Skeletal muscle satellite cell (primary cell): Measurements from ENCODE around the gene PCDH11Y. TPM values are rescaled to one million over a fixed set of nuclear protein-coding genes. Genes with fewer than 3 reads are reported as not detected.
"Not testable (repeated sequence)": the region's sequence is repeated elsewhere in the genome, so short reads cannot be mapped to it uniquely, and the experiment has no call there.

ENCODE experiments used
- H3K27me3 ChIP-seq: 2 replicates; pipeline ENCODE4 v1.7.0; 2013; ENCODE audit warnings: low read length; ENCODE audit not compliant: control insufficient read depth, insufficient read depth
- H3K36me3 ChIP-seq: 2 replicates; pipeline ENCODE4 v1.7.0; 2013; ENCODE audit warnings: mild to moderate bottlenecking, control low read depth, low read length; ENCODE audit not compliant: insufficient read depth
- H3K4me1 ChIP-seq: 2 replicates; pipeline ENCODE4 v1.7.0; 2013; ENCODE audit warnings: low read length; ENCODE audit not compliant: control insufficient read depth, insufficient read depth
- H3K4me2 ChIP-seq: 2 replicates; pipeline ENCODE4 v1.7.0; 2013; ENCODE audit warnings: mild to moderate bottlenecking, low read length
- H3K4me3 ChIP-seq: 2 replicates; pipeline ENCODE4 v1.7.0; 2013; ENCODE audit warnings: low read length
- H3K9ac ChIP-seq: 2 replicates; pipeline ENCODE4 v1.7.0; 2013; ENCODE audit warnings: mild to moderate bottlenecking, low read depth, low read length, moderate library complexity
- H3K9me3 ChIP-seq: replicated peaks from 2 replicates; pipeline ENCODE4 v1.7.0; 2013; ENCODE audit warnings: mild to moderate bottlenecking, control low read depth, low read length
- total RNA-seq: library from RNA; depleted of rRNA; stranded (reverse); fragments of >200 nt; gene quantifications from 2 replicates; pipeline ENCODE4 v1.2.3, GENCODE V29; 2012; rRNA removed

The PCDH11Y gene, protein sequence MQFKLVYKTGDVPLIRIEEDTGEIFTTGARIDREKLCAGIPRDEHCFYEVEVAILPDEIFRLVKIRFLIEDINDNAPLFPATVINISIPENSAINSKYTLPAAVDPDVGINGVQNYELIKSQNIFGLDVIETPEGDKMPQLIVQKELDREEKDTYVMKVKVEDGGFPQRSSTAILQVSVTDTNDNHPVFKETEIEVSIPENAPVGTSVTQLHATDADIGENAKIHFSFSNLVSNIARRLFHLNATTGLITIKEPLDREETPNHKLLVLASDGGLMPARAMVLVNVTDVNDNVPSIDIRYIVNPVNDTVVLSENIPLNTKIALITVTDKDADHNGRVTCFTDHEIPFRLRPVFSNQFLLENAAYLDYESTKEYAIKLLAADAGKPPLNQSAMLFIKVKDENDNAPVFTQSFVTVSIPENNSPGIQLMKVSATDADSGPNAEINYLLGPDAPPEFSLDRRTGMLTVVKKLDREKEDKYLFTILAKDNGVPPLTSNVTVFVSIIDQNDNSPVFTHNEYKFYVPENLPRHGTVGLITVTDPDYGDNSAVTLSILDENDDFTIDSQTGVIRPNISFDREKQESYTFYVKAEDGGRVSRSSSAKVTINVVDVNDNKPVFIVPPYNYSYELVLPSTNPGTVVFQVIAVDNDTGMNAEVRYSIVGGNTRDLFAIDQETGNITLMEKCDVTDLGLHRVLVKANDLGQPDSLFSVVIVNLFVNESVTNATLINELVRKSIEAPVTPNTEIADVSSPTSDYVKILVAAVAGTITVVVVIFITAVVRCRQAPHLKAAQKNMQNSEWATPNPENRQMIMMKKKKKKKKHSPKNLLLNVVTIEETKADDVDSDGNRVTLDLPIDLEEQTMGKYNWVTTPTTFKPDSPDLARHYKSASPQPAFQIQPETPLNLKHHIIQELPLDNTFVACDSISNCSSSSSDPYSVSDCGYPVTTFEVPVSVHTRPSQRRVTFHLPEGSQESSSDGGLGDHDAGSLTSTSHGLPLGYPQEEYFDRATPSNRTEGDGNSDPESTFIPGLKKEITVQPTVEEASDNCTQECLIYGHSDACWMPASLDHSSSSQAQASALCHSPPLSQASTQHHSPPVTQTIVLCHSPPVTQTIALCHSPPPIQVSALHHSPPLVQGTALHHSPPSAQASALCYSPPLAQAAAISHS (N-terminal part only)
- total RNA-seq = not detected in 2 replicates

- H3K36me3 ChIP-seq, H3K4me1 ChIP-seq, H3K4me2 ChIP-seq, H3K9ac ChIP-seq, H3K9me3 ChIP-seq, H3K27me3 ChIP-seq, H3K4me3 ChIP-seq: not testable (repeated sequence)
These were observed at the start of gene PCDH11Y for GRCh38 chrY:5000057-5000456. Gene PCDH11Y (plus strand): TSS chrY:5000296. CDS start chrY:5057100, 56,804 bp downstream.

GRCh38 chrY:4967894-4968293 lies 32.2 kb upstream of the PCDH11Y start:
- not testable (repeated sequence) for H3K4me2 ChIP-seq, H3K4me3 ChIP-seq, H3K9ac ChIP-seq, H3K27me3 ChIP-seq, H3K9me3 ChIP-seq, H3K36me3 ChIP-seq, H3K4me1 ChIP-seq

DNA sequence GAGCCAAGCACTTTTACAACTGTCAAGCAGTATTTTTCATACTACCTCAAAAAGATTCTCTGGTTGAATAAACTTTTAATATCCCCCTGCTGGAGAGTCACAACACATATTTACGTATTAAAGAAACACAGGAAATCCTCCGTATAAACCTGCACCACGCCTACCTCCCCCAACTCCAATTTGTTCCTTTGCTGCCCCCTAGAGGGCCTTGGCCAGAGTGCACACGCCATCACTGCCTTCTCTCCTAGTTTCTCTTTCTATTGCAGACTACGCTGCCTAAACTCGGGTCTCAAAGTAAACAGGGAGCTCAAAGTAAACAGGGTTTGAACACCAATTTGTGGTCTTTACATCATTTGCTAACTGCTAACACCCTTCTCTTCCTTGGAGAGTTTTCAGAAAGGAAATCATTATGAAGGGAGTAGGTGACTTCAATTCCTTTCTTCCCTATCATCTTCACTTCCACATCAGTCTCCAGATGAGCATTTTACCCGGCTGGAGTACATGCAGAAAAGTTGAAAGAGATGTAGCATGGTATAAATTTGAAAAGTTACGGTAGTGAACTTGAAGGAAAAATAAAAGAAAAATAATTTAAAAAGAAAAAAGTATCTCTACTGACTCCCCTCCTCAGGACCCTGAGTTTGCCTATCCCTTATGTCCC lies 8.2 kb upstream of the PCDH11Y start:
- not testable (repeated sequence) for H3K9ac ChIP-seq, H3K9me3 ChIP-seq, H3K4me3 ChIP-seq, H3K27me3 ChIP-seq, H3K4me1 ChIP-seq, H3K36me3 ChIP-seq, H3K4me2 ChIP-seq

GRCh38 chrY:4994892-4995291 lies 5.2 kb upstream of the PCDH11Y start:
- H3K36me3 ChIP-seq, H3K27me3 ChIP-seq, H3K9me3 ChIP-seq, H3K4me3 ChIP-seq, H3K9ac ChIP-seq, H3K4me2 ChIP-seq, H3K4me1 ChIP-seq: not testable (repeated sequence)

GRCh38 chrY:5002476-5003184 lies 2.5 kb downstream of the PCDH11Y start:
- H3K9ac ChIP-seq, H3K4me3 ChIP-seq, H3K36me3 ChIP-seq, H3K4me2 ChIP-seq, H3K4me1 ChIP-seq, H3K9me3 ChIP-seq, H3K27me3 ChIP-seq: not testable (repeated sequence)

DNA sequence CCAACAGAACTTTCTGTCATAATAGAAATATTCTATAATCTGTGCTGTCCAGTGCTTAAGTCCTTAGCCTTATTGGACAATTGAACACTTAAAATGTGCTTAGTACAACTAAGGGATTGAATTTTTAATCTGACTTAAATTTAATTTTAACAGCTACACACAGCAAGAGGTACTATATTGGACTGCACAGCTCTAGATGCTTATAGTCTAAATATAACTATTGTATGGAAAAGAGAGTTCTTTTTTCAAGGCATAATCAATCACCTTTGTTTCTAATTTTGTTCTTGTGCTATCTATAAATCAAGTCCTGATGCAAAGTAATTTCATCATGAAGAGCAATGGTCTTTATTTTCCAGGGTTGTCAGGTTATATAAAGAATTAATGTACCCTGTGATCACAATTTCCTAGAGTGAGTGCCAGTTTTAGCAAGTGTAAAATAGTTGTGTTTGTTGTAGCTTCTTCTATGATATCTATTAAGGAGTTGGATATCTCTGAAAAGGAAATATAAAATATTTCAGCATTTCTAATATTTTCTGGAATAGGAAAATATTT lies 39.0 kb downstream of the PCDH11Y start:
- not testable (repeated sequence) for H3K4me3 ChIP-seq, H3K4me1 ChIP-seq, H3K36me3 ChIP-seq, H3K4me2 ChIP-seq, H3K9ac ChIP-seq, H3K27me3 ChIP-seq, H3K9me3 ChIP-seq

- H3K27me3 ChIP-seq, H3K9me3 ChIP-seq, H3K4me3 ChIP-seq, H3K4me1 ChIP-seq, H3K36me3 ChIP-seq, H3K9ac ChIP-seq, H3K4me2 ChIP-seq: not testable (repeated sequence)
These were observed 82.9 kb downstream of the PCDH11Y start for GRCh38 chrY:5083017-5083416.

- not testable (repeated sequence) for H3K4me1 ChIP-seq, H3K27me3 ChIP-seq, H3K9me3 ChIP-seq, H3K4me2 ChIP-seq, H3K9ac ChIP-seq, H3K36me3 ChIP-seq, H3K4me3 ChIP-seq
These were observed 182.9 kb downstream of the PCDH11Y start for GRCh38 chrY:5182998-5183397.

DNA sequence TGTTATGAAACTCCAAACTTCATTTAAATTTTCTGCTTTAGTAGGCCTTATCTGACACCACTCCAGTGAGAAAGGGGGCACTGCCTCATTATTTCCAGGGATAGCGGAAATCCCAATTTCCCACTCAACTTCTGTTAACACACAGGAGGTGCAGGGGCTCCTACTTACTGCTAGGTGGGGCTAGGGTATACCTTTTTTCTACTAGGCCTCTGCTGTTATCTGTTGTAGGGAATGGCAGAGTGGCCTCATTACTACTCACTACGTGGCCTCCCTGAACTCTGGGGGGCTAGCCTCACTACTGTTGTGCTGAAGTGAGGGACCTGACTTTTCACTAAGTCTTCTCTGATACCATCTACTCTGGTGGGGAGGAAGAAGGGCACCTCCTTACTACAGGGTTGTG lies 215.0 kb downstream of the PCDH11Y start:
- not testable (repeated sequence) for H3K4me1 ChIP-seq, H3K27me3 ChIP-seq, H3K4me3 ChIP-seq, H3K36me3 ChIP-seq, H3K9ac ChIP-seq, H3K4me2 ChIP-seq, H3K9me3 ChIP-seq

DNA sequence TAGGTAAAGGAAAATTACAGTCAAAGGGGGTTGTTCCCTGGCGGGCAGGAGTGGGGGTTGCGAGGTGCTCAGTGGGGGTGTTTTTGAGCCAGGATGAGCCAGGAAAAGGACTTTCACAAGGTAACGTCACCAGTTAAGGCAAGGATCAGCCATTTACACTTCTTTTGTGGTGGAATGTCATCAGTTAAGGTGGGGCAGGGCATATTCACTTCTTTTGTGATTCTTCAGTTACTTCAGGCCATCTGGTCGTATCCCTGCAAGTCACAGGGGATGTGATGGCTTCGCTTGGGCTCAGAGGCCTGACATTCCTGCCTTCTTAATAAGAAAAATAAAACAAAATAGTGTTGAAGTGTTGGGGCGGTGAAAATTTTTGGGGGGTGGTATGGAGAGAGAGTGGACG lies 324.8 kb downstream of the PCDH11Y start:
- H3K27me3 ChIP-seq, H3K4me2 ChIP-seq, H3K9ac ChIP-seq, H3K9me3 ChIP-seq, H3K36me3 ChIP-seq, H3K4me1 ChIP-seq, H3K4me3 ChIP-seq: not testable (repeated sequence)
